ENCODE results near the gene SRP72. TPM values are rescaled to one million over a fixed set of nuclear protein-coding genes. Genes with fewer than 3 reads are reported as not detected.

Gene SRP72
- polyA plus RNA-seq, 1 donor (not counting 4 experiments of a cell fraction or from before 2014, with no cell fraction given) = 126 TPM

- Histone ChIP-seq H3K36me3 (ENCODE audit: control insufficient read depth in 2 of 2, extremely low read depth in 1 of 2, insufficient read depth in 2 of 2, low read length in 2 of 2) (no peaks in the 10 kb centered on the region), H3K27ac (ENCODE audit: control insufficient read depth, insufficient read depth, low read length) (no peak overlapping the region), H3K9ac (ENCODE audit: control insufficient read depth, extremely low read depth, insufficient read depth, low read length) (no peak overlapping the region), H3K9me3 (ENCODE audit: control insufficient read depth, low read depth, low read length) (no peaks in the 10 kb centered on the region), H3K4me3 (ENCODE audit: control insufficient read depth in 2 of 3, extremely low read depth in 1 of 3, insufficient read depth in 2 of 3, low read depth in 1 of 3, low read length in 3 of 3) (no peak overlapping the region), H3K4me2 (ENCODE audit: control insufficient read depth, extremely low read depth, insufficient read depth, low read depth, low read length) (no peak overlapping the region), H3K9me1 (ENCODE audit: control insufficient read depth, extremely low read depth, insufficient read depth, low read length) (no peaks in the 10 kb centered on the region), H3K4me1 (ENCODE audit: control insufficient read depth, extremely low read depth, insufficient read depth, low read length) (no peaks in the 10 kb centered on the region), H3K79me2 (ENCODE audit: control insufficient read depth, insufficient read depth, low read length) (peaks cover 97% of the 10 kb centered on the region), H2AFZ (ENCODE audit: control insufficient read depth, low read length) (no peak overlapping the region), H3K27me3 (ENCODE audit: control insufficient read depth, extremely low read depth, insufficient read depth, low read length) (no peaks in the 10 kb centered on the region), H4K20me1 (ENCODE audit: control insufficient read depth, extremely low read depth, insufficient read depth, low read length) (no peaks in the 10 kb centered on the region)
- FAIRE-seq = no peak
- no peak for DNase-seq (ENCODE audit: low read depth, low spot score)
- dilution Hi-C loops (cut with MboI; ENCODE audit: extremely low pct_ligation_motif_present, low sequenced_read_pairs) = no loop called here
- TF ChIP-seq EZH2 (IDR thresholded peaks at IDR 0.05; ENCODE audit: low read length) = no peak
- TF ChIP-seq, protein P1, sequence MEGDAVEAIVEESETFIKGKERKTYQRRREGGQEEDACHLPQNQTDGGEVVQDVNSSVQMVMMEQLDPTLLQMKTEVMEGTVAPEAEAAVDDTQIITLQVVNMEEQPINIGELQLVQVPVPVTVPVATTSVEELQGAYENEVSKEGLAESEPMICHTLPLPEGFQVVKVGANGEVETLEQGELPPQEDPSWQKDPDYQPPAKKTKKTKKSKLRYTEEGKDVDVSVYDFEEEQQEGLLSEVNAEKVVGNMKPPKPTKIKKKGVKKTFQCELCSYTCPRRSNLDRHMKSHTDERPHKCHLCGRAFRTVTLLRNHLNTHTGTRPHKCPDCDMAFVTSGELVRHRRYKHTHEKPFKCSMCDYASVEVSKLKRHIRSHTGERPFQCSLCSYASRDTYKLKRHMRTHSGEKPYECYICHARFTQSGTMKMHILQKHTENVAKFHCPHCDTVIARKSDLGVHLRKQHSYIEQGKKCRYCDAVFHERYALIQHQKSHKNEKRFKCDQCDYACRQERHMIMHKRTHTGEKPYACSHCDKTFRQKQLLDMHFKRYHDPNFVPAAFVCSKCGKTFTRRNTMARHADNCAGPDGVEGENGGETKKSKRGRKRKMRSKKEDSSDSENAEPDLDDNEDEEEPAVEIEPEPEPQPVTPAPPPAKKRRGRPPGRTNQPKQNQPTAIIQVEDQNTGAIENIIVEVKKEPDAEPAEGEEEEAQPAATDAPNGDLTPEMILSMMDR (optimal IDR thresholded peaks at IDR 0.05 in 1 of 3, IDR thresholded peaks at IDR 0.05 in 1 of 3, conservative IDR thresholded peaks at IDR 0.05 in 1 of 3; ENCODE audit: extremely low read depth in 1 of 3, insufficient read depth in 2 of 3, low read length in 3 of 3) = no peak
Measured at GRCh38 chr4:56426273-56426672, 41.1 kb upstream of the SRP72 start.

GRCh38 chr4:56427179-56427578, 40.2 kb upstream of the SRP72 start:
- Histone ChIP-seq H3K79me2 (ENCODE audit: control insufficient read depth, insufficient read depth, low read length) (peaks cover 97% of the 10 kb centered on the region), H4K20me1 (ENCODE audit: control insufficient read depth, extremely low read depth, insufficient read depth, low read length) (peaks cover 4% of the 10 kb centered on the region), H3K4me3 (ENCODE audit: control insufficient read depth in 2 of 3, extremely low read depth in 1 of 3, insufficient read depth in 2 of 3, low read depth in 1 of 3, low read length in 3 of 3) (no peak overlapping the region), H3K4me2 (ENCODE audit: control insufficient read depth, extremely low read depth, insufficient read depth, low read depth, low read length) (no peak overlapping the region), H3K4me1 (ENCODE audit: control insufficient read depth, extremely low read depth, insufficient read depth, low read length) (peaks cover 4% of the 10 kb centered on the region), H3K27ac (ENCODE audit: control insufficient read depth, insufficient read depth, low read length) (no peak overlapping the region), H2AFZ (ENCODE audit: control insufficient read depth, low read length) (no peak overlapping the region), H3K9me3 (ENCODE audit: control insufficient read depth, low read depth, low read length) (no peaks in the 10 kb centered on the region), H3K36me3 (ENCODE audit: control insufficient read depth in 2 of 2, extremely low read depth in 1 of 2, insufficient read depth in 2 of 2, low read length in 2 of 2) (no peaks in the 10 kb centered on the region), H3K27me3 (ENCODE audit: control insufficient read depth, extremely low read depth, insufficient read depth, low read length) (no peaks in the 10 kb centered on the region), H3K9me1 (ENCODE audit: control insufficient read depth, extremely low read depth, insufficient read depth, low read length) (no peaks in the 10 kb centered on the region), H3K9ac (ENCODE audit: control insufficient read depth, extremely low read depth, insufficient read depth, low read length) (no peak overlapping the region)
- FAIRE-seq (no peak), DNase-seq (ENCODE audit: low read depth, low spot score) (no peak)
- no peak for TF ChIP-seq EZH2 (IDR thresholded peaks at IDR 0.05; ENCODE audit: low read length)
- TF ChIP-seq, protein P1 (optimal IDR thresholded peaks at IDR 0.05 in 1 of 3, IDR thresholded peaks at IDR 0.05 in 1 of 3, conservative IDR thresholded peaks at IDR 0.05 in 1 of 3; ENCODE audit: extremely low read depth in 1 of 3, insufficient read depth in 2 of 3, low read length in 3 of 3) = no peak
- dilution Hi-C loops (cut with MboI; ENCODE audit: extremely low pct_ligation_motif_present, low sequenced_read_pairs) = no loop called here

Data from keratinocyte (primary cell).